ENCODE measurements around the gene FUZ.

FUZ gene

DNA sequence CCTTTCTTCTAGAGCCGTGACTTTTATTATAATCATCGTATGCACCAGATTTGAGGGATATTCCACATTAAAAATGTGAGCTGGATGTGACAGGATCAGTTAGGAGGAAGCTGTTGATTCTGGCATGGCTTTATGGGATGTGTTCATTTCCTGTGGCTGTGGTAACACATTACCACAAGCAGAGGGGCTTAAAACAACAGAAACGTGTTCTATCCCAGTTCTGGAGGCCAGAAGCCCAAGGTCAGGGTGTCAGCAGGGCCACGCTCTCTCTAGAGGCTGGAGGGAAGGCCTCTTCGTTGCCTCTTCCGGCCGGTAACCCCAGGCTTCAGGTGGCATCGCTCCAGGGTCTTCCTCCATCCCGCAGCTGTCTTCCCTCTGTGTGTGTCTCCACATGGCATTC, 19.5 kb upstream of the FUZ start:
- no peak for DNase-seq (ENCODE audit: low spot score)

DNA sequence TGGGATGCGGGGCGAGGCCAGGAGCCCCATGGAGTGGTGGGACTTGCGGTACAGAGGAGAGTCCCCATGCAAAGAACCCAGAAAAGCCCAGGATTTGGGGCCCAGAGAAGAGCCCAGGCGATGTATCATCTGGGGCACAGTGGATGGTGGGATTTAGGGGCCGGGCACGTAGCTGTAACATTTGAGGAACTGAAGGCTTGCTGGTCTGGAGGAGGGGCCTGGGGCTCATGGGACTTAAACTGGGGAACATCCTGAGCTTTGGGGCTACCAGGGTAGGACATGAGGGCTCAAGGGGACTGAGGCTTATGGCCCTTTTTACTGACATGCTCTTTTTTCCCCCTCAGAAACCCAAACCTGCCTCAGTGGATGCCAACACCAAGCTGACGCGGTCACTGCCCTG, 18.5 kb upstream of the FUZ start:
- DNase-seq (ENCODE audit: low spot score): no peak

DNA sequence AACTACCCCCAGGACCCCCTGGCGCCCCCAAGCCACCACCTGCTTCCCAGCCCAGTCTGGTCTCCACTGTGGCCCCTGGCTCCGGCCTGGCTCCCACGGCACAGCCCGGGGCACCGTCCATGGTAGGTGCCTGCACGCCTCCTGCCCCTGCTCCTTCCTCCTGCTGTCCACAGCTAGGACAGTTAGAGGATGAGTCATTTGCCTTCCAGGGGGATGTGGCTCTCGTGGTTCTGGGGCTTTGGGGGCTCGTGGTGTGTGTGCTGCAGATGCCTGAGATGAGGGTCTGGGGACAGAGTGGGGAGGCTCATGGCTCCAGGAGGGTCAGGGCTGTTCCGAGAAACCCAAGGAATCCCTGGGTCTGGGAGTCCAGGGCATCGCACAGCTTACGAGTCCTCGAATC, 17.7 kb upstream of the FUZ start:
- no peak for DNase-seq (ENCODE audit: low spot score)

DNA sequence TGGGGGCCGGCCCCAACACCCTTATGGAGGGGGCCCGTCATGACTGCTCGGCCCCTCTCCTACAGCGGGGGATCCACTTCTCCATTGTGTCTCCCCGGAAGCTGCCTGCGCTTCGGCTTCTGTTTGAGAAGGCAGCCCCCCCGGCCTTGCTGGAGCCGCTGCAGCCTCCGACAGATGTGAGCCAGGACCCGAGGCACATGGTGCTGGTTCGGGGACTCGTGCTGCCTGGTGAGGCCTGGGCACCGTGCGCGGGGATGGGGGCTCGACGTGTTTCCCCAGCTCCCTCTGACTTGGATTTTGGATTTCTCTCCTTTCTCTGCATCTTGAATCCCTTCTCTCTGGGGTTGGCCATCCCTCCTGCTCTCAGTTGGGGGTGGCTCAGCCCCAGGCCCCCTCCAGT, 16.6 kb upstream of the FUZ start:
- no peak for DNase-seq (ENCODE audit: low spot score)

DNA sequence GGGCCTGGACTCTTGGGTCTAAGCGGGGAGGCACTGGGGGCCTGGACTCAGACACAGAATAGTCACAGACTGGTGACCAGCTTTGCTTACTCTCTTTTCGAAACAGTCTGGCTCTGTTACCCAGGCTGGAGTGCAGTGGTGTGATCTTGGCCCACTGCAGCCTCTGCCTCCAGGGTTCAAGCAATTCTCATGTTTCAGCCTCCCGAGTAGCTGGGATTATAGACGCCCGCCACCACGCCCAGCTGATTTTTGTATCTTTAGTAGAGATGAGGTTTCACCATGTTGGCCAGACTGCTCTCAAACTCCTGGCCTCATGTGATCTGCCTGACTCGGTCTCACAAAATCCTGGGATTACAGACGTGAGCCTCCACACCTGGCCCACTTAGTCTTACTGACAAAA, 16.1 kb upstream of the FUZ start:
- no peak for DNase-seq (ENCODE audit: low spot score)

DNA sequence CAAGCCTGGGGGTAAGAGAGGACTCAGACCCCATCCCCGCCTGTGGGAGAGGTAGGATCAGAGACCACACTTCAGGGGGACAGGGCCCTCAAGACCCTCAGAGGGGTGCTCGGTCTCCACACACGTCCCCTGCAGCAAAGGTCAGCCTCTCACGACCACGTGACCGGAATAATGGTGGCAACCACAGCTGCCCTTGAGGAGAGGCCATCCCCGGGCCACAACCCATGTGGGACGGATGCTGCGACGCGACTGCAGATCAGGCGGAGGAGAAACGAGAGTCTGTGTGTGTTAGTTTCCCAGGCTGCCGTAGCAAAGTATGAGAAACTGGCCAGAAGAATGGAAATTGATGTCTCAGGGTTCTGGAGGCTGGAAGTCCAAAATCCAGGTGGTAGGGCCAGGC, 13.9 kb upstream of the FUZ start:
- no peak for DNase-seq (ENCODE audit: low spot score)

DNA sequence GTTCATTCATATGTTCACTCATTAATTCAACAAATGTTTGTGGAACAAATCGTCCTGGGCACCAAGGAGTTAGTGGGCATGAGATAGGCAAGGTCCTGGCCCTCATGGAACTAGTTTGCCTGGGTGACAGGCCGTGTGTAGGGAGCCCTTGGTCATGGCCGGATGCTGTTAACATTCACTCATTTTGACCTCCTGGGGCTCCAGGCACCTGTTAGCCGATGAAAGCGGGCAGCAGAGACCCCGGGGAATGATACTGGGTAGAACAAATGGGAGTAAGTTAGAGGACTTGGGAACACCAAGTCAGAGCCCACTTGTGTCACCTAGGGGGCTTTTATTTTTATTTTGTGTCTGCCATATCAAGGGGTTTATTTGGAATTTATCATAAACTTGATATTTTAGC, 11.6 kb upstream of the FUZ start:
- no peak for DNase-seq (ENCODE audit: low spot score)

DNA sequence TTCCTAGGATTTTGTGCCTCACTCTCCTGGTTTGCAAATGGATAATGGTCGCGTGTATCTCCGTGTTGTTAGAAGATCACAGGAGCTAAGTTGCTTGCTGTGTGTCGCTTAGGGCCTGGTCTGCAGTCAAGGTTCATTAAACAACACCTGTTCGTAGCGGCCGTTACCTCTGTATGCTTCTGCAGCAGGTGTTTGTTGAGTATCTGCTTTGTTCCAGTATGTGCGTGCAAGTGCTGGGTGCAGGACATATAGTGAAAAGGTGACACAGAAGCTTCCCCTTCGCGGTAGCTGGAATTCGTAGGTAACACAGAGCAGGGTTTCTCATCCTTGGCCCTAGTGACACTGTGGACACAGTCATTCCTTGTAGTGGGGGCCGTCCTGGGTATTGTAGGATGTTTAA, 10.4 kb upstream of the FUZ start:
- no peak for DNase-seq (ENCODE audit: low spot score)

DNA sequence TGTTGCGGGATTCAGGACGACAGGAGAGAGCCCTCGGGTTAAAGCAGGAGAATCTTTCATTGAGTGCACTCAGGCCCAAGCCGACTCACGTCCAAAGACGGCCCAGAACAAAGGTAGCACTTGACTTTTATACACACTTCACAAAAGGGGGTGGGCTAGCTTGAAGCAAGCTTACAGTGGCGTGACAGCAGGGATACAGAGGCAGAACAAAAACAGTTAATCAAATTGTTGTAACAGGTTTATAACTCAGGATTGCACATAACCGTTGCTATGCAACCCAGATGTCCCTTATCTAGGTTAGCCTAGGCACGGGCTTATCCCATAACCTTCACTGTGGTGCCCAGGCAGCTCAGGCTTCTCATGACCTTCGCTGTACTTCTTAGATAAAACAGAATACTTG, 7.0 kb upstream of the FUZ start:
- DNase-seq (ENCODE audit: low spot score): peak; percentile 88

DNA sequence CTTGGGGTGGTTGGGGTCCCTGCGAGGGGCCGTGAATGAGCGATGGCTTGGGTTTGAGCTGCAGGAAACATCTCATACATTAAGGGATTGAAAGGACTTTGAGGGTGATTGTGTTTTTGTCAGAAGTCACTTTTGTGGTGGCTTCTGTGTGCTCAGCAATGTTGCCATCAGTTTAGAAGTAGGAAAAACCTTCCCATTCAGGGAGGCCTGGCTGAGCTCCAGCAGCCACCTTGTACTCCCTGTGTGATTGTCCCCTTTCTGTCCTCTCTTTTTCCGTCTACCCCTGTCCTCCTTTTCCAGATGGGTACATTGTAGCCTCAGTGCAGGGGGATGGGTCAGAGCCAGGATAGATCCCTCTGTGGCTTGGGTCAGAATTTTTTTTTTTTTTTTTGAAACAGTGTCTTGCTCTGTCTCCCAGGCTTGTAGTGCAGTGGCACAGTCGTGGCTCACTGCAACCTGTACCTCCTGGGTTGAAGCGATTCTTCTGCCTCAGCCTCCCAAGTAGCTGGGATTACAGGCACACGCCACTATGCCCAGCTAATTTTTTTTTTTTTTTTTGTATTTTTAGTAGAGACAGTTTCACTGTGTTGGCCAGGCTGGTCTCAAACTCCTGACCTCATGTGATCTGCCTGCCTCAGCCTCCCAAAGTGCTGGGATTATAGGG, 6.5 kb upstream of the FUZ start:
- DNase-seq (ENCODE audit: low spot score): peak; percentile 73

DNA sequence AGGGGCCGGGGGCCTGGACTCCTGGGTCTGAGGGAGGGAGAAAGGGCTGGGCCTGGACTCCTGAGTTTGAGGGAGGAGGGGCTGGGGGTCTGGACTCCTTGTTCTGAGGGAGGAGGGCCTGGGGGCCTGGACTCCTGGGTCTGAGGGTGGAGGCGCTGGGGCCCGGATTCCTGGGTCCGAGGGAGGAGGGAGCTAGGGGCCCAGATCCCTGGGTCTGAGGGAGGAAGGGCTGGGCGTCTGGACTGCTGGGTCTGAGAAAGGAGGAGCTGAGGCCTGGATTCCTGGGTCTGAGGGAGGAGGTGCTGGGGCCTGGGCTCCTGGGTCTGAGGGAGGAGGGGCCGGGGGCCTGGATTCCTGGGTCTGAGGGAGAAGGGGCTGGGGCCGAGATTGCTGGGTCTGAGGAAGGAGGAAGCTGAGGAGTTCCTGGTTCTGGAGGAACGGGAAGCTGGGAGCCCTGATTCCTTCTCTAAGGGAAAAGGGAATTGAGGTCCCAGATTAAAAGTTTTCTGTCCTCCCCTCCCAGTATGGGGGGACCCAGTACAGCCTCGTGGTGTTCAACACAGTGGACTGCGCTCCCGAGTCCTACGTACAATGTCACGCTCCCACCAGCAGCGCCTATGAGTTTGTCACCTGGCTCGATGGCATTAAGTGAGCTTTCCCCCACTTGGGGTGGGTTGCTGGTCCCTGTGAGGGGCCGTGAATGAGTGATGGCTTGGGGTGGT, 5.7 kb upstream of the FUZ start:
- DNase-seq (ENCODE audit: low spot score): peak; percentile 58

DNA sequence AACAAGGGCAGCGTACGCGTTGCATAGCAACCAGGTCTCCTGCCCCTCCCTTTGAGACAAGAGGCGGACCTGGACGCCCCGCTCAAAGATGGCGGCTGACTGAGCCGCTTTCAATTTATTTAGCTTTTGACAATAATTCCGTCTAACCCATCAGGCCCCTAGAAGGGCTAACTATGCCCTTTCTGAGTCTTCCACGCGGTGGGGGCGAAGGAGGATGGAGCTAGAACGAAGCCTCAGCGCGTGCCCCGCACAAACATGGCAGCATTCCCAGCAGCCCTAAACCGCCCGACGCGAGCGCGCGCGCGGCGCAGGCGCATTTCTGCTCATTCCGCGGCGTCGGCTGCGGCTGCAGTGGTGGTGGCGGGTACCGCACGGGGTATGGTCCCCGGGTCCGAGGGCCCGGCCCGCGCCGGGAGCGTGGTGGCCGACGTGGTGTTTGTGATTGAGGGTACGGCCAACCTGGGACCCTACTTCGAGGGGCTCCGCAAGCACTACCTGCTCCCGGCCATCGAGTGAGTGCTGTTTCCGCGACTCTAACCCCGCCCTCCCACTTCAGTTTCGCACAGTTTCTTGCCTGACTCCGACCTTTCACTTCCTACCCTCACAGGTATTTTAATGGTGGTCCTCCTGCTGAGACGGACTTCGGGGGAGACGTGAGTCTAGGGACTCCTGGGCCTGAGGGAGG, 5.0 kb upstream of the FUZ start, which contains the start of gene MED25:
MED25 (plus strand) TSS at position 326 of the 685 bp plus-strand sequence; CDS start at position 379, 53 bp downstream.
- DNase-seq (ENCODE audit: low spot score): peak; percentile 96

DNA sequence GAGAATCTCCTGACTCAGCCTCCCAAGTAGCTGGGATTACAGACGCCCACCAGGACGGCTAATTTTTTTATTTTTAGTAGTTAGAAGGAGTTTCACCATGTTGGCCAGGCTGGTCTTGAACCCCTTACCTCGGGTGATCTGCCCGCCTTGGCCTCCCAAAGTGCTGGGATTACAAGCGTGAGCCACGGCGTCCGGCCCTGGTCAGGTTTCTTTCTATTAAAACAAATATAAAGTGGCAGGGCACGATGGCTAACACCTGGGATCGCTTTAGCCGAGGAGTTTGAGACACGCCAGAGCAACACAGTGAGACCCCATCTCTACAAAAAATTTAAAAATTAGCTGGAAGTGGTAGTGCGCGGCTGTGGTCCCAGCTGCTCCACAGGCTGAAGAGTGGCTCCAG, 3.5 kb upstream of the FUZ start:
- DNase-seq (ENCODE audit: low spot score): no peak

DNA sequence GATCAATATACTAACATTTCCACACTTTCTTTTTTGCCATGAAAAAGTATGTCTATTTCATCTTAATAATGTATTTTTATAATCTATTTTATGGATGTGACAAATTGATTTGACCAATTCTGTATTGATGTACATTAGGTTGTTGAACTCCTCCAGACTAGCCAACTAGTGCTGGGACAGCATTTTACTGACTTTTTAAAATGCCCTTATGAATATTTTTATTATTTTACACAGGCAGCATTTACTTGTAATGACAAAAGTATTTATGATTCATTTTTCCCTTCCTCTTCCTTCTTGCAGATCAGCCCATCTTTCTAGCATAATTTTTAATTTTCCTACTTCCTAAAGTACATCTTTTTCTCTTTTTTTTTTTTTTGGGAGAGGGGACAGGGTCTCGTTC, 918 bp upstream of the FUZ start:
- no peak for DNase-seq (ENCODE audit: low spot score)

DNA sequence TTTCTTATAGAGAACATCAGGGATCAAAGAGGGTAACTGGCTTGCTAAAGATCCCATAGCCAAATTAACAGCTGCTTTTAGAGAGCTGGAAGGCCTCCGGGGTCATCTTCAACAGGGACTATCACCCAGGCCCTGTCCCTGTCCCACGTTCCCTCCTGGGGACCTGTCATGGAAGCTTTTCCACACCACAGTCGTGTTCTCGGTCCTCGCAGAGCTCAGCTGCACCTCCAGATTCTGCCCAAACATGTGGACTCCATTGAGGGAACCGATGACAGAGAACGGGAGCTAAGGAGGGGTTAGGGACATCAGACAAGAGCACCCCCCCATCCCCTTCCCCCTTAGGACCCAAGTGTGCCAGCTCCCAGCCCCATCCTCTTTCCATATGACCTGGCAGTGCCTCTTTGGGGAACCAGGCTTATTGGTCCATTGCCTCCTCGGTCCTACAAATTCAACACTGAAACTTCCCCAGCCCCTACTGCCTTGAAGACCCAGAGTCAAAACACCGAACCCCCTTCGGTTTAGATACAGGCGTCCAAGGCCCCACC, 568 bp downstream of the FUZ start:
- DNase-seq (ENCODE audit: low spot score): no peak

DNA sequence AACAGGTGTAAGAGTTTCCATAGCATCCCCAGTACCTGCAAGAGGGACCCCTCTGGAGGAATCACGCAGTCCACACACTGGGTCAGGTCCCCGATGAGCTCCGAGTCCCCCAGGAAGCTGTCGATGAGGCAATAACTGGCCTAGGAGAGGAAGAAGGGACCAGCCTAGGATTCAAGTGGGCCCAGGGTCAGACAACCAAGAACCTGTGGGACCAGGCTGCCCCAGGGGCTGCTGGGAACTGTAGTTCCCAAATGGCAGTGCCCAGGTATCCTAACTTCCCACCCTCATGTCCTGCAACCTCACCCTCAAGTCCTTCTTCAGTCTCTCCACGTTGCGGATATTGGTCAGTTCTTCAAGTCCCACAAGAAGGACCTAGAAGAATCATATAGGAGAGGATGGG, 1.8 kb downstream of the FUZ start:
- no peak for DNase-seq (ENCODE audit: low spot score)

DNA sequence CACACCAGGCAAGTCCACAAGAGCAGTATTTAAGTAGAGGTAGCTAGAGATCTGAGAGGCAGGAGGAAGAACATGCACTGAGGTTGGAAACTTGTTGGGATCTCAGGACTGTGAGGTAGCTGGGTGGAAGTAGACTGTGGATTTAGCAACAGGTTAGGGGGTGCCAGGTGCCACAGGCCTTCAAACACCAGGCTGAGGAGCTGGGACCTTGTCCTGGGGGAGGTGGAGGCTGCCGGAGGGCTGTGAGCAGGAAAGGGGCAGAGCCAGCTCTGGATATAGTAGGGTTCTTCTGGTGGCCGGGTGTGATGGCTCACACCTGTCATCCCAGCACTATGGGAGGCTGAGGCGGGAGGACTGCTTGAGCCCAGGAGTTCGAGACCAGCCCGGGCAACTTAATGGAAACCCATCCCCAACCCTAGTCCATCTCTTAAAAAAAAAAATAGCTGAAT, 3.1 kb downstream of the FUZ start:
- no peak for DNase-seq (ENCODE audit: low spot score)

DNA sequence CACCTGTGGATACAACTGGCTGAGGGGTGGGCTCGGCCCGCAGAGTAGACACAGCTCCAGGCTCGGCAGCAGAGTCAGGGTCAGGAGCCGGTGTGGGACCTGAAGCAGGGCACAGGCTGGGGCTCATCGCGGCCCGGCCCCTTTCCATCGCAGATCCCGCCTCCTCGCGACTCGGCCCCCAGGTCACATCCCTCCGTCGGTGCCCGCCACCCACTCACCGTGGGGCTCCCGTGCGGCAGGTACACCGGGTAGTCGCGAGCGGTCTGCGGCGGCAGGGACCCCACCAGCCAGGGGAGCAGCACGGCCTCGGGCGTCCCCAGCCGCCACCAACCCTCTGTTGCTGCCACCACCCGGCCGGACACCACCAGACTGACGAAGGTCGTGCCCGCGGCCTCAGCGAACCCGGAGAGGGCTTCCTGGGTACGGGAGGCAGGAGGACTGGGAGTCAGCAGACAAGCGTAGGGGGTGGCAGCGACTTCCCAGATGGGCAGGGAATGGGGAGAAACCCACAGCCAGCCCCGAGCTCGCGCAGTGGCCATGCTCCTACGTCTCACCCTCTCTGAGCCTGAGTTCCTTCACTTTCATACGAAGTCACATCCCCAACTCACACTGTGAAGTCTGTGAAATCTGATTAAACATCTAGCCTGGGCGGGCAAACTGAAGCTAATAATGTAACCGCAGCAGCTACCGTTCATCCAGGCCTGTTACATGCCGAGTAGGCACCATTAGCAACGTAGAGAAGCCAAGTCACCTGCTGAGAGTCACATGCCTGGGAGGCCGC, 3.7 kb downstream of the FUZ start:
- DNase-seq (ENCODE audit: low spot score): peak; percentile 70

DNA sequence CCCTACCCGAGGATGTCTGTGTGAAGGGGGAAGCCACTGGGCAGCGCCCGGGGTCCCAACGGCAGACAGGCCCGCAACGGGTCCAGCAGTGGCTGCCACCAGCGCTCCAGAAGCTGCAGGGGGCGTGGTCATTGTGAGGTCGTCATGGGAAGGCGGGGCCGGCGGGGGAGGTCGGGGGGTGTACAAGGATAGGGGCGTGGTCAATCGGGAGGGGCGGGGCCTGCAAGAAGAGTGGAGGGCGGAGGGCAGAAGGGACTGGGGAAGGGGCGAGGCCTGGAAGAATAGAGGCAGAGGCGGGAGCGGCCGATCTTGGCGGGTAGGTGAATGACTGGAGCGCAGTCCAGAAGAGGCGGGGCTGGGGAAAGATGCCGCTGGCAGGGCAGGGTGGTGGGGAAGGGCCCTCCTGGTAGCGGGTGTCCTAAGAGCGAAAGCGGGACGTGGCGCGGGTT, 4.4 kb downstream of the FUZ start:
- peak; percentile 91 for DNase-seq (ENCODE audit: low spot score)

DNA sequence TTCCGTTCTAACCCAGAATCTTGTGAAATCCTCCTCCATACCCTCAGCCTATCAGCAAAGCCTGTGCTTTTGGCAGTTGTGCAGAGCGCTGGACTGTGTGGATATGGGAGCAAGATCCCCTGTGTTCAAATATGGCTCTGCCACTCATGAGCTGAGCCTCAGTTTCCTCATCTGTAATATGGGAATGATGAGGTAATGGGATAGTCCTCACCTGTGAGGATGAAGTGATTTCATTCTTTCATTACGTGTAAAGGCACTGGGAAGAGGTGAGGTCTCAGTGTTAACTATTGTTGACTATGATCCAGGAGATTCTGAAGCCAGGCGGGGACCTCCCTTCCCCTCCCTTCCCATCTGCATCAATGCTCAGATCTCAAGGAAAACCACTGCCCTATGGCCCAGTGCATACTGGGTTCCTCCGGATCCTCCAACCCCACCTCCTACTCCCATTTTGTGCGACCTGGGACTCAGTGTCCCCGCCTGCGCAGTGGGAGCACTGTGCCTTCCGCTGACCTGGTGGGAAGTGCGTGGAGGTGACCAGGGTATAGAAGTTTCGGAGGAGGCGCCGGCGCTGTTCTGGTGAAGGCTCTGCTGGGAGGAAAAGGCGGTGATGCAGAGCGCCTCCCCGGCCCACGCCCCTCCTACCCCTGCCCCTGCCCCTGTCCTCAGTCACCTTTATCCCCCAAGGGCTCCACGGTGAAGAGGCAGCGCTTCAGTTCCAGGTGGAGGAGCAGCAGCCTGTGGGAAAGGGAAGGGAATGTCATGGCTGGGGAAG, 5.0 kb downstream of the FUZ start:
- no peak for DNase-seq (ENCODE audit: low spot score)

Measured in hematopoietic multipotent progenitor cell treated with erythropoietin and hydrocortisone succinate and interleukin-3 and kit ligand, for 17 days (in vitro differentiated cells).